Suprapubic skin (tissue), 4 donors: ENCODE results near the gene CAMKK1.

Experiments used
- POLR2A ChIP-seq, 2 donors: fragments of 450-650 bp; IDR thresholded peaks; one replicate each; pipeline ENCODE4 v1.6.1; 2017; ENCODE audit warnings: antibody characterized with exemption in 2 of 2, mild to moderate bottlenecking in 2 of 2, moderate library complexity in 2 of 2
- POLR2AphosphoS5 ChIP-seq, 3 donors: sonication (generic); formaldehyde crosslinking; IDR thresholded peaks; one replicate each; pipeline ENCODE4 v1.6.1; 2017; ENCODE audit warnings: antibody characterized with exemption in 3 of 3
- TF ChIP-seq, protein P1 (sequence below), 2 donors: fragments of 200-600 bp in 1 of 2; fragments of 450-650 bp in 1 of 2; sonication (generic) in 1 of 2; IDR thresholded peaks; one replicate each; pipeline ENCODE4 v1.5.1; 2016 to 2019; ENCODE audit warnings: antibody characterized with exemption in 2 of 2, mild to moderate bottlenecking in 1 of 2, moderate library complexity in 1 of 2

DNA sequence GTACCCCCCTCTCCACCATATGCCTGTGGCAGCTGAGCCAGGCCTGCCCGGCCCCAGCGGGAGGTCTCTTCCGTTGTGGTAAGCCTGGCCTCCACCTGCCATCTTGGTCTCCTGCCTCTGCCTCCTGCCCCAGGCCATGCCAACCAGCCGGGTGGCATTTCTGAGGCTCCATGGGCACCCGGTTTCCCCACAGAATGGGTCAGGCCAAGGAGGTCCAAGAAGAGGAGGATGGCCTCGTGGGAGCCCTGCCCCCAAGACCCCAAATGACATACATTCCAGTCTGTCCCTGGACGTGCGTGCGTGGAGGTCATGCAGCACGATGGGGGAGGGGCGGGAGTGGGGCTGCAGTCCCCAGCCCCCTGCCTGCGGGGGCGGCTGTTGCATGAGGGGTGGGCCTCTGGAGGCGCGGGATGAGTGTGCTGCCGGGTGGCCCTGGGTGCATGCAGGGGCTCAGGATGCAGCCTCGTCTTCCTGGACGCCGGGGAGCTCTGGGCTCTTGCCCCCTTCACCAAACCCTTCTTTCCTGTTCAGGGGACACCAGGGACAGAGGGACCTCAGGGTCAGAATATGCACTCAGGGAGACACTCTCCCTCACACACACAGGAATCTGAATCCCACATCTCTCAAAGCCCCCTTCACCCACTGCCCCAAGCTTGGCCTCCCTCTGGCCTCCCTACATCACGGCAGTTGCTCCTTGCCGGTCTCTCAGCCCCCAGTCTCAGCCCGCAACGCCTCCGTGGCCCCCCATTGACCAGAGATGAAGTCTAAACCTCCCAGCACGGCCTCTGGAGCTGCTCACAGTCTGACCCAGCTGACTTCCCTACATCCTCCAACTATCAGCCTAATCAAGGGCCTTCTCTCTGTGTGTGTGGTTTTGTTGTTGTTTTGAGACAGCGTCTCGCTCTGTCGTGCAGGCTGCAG, 30.8 kb downstream of the CAMKK1 start:
- no peak for TF ChIP-seq POLR2AphosphoS5 (IDR thresholded peaks at IDR 0.05)
- no peak for TF ChIP-seq POLR2A (IDR thresholded peaks at IDR 0.05)
- TF ChIP-seq, protein P1, sequence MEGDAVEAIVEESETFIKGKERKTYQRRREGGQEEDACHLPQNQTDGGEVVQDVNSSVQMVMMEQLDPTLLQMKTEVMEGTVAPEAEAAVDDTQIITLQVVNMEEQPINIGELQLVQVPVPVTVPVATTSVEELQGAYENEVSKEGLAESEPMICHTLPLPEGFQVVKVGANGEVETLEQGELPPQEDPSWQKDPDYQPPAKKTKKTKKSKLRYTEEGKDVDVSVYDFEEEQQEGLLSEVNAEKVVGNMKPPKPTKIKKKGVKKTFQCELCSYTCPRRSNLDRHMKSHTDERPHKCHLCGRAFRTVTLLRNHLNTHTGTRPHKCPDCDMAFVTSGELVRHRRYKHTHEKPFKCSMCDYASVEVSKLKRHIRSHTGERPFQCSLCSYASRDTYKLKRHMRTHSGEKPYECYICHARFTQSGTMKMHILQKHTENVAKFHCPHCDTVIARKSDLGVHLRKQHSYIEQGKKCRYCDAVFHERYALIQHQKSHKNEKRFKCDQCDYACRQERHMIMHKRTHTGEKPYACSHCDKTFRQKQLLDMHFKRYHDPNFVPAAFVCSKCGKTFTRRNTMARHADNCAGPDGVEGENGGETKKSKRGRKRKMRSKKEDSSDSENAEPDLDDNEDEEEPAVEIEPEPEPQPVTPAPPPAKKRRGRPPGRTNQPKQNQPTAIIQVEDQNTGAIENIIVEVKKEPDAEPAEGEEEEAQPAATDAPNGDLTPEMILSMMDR (IDR thresholded peaks at IDR 0.05): no peak
